PFSK-1 (cell line): ENCODE measurements around the gene QRFP.

Experiments used
- FOXP2 ChIP-seq: optimal IDR thresholded peaks from 2 replicates; pipeline ENCODE3; 2011; ENCODE audit warnings: borderline replicate concordance, control low read depth, inconsistent platforms; ENCODE audit not compliant: insufficient read depth; ENCODE audit errors: extremely low read length, extremely low read depth
- POLR2AphosphoS5 ChIP-seq: IDR thresholded peaks from 2 replicates; pipeline ENCODE4 v1.6.1; 2012; ENCODE audit warnings: low read depth, mild to moderate bottlenecking, control low read depth, low read length, moderate library complexity
- SIN3A ChIP-seq: IDR thresholded peaks from 2 replicates; pipeline ENCODE4 v1.6.1; 2012; ENCODE audit warnings: mild to moderate bottlenecking, low read length, moderate library complexity, borderline replicate concordance; ENCODE audit not compliant: insufficient read depth
- TAF1 ChIP-seq: IDR thresholded peaks from 2 replicates; pipeline ENCODE4 v1.6.1; 2012; ENCODE audit warnings: low read length, control low read depth, borderline replicate concordance; ENCODE audit not compliant: insufficient read depth
- TF ChIP-seq, protein P1 (sequence below), 2 experiments: IDR thresholded peaks; 2 replicates each; pipeline versions ENCODE4 v1.6.1 to v1.8.0; 2011 to 2012; ENCODE audit warnings: low read depth in 2 of 2, low read length in 2 of 2, control low read depth in 1 of 2, inconsistent platforms in 1 of 2, mild to moderate bottlenecking in 1 of 2, moderate library complexity in 1 of 2; ENCODE audit not compliant: insufficient read depth in 1 of 2

QRFP gene

DNA sequence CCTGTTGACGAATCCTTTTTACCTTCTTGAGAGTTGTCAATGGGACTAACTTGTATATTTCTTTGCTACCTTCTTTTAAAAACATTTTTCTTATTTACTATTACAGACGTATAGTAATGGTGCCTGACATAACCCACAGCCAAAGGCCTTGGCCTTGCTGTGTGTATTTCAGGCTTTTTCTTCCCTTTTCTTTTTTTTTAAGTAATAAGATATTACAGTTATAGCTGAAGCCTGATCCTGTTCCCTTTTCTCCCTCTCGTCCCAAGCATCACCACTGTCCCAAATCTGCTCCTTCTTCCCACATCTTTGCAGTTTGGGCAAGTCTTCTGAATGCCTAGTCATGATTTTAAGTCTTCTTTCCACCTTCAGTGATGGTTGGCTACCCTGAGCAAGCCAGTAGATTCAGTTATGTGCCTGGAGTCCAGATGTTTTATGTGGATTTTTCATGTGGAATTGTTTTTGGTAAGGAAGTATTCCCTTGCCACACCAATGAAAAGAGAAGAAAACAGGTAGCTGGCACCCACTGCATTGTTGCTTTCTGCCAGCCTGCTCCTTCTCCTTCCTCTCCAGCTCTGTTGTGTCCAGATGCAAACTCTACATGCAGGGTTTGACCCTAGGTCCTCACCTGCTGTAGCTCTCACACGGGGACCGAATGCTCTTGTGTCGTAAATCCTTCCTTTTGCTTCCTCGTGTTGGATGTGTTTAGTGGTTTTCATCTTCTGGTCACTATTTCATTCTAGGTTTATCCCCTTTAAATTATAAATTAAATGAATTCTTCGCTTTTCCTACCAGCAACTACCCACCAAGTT lies 35.0 kb downstream of the QRFP start:
- TF ChIP-seq SIN3A (no peak), POLR2AphosphoS5 (no peak), TAF1 (no peak), FOXP2 (no peak)
- TF ChIP-seq, protein P1, sequence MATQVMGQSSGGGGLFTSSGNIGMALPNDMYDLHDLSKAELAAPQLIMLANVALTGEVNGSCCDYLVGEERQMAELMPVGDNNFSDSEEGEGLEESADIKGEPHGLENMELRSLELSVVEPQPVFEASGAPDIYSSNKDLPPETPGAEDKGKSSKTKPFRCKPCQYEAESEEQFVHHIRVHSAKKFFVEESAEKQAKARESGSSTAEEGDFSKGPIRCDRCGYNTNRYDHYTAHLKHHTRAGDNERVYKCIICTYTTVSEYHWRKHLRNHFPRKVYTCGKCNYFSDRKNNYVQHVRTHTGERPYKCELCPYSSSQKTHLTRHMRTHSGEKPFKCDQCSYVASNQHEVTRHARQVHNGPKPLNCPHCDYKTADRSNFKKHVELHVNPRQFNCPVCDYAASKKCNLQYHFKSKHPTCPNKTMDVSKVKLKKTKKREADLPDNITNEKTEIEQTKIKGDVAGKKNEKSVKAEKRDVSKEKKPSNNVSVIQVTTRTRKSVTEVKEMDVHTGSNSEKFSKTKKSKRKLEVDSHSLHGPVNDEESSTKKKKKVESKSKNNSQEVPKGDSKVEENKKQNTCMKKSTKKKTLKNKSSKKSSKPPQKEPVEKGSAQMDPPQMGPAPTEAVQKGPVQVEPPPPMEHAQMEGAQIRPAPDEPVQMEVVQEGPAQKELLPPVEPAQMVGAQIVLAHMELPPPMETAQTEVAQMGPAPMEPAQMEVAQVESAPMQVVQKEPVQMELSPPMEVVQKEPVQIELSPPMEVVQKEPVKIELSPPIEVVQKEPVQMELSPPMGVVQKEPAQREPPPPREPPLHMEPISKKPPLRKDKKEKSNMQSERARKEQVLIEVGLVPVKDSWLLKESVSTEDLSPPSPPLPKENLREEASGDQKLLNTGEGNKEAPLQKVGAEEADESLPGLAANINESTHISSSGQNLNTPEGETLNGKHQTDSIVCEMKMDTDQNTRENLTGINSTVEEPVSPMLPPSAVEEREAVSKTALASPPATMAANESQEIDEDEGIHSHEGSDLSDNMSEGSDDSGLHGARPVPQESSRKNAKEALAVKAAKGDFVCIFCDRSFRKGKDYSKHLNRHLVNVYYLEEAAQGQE (IDR thresholded peaks at IDR 0.05; ENCODE audit: insufficient read depth in 1 of 2, low read depth in 2 of 2, low read length in 2 of 2), result no peak

DNA sequence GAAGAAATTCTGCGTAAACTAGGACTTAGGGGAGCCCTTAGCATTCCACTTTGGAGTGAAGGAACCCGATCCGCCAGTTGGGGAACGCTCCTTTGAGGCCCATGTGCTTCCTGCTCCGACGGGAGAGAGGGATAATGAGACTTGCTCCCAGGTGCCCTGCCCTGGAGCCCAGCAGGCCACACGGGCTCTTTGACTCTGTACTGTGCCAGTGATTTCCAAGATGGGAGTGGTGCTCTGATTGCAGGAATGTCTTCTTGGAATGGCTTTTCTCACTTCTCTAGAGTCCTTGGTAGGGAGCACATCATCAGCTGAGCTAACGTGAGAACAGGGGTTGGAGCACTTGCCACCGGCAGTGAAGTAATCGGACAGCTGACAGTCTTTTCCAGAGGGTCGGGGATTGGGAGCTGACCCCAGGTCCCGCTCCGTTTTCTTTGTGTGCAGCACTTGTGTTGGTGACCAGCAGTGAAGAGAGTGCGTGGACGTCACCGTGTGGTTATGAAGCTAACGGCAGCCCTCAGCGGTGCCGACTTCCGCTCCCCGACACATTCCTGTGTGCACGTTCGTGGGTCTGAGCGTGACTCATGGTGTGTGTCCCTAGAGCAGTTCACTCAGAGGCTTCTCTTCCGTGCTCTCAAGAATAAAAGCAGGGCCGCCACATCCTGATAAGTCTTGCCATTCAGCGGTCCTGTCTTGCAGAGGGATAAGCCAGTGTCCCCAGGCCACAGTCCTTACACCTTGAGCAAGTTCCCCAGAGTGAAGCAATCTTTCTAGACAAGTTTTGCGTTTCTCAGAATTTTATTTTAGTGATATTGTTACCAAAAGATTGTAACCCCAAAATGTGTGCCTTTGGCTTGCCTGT lies 35.9 kb downstream of the QRFP start:
- TF ChIP-seq FOXP2 (peak; percentile 87), POLR2AphosphoS5 (no peak)
- TF ChIP-seq, protein P1 (IDR thresholded peaks at IDR 0.05; ENCODE audit: insufficient read depth in 1 of 2, low read depth in 2 of 2, low read length in 2 of 2), result no peak

DNA sequence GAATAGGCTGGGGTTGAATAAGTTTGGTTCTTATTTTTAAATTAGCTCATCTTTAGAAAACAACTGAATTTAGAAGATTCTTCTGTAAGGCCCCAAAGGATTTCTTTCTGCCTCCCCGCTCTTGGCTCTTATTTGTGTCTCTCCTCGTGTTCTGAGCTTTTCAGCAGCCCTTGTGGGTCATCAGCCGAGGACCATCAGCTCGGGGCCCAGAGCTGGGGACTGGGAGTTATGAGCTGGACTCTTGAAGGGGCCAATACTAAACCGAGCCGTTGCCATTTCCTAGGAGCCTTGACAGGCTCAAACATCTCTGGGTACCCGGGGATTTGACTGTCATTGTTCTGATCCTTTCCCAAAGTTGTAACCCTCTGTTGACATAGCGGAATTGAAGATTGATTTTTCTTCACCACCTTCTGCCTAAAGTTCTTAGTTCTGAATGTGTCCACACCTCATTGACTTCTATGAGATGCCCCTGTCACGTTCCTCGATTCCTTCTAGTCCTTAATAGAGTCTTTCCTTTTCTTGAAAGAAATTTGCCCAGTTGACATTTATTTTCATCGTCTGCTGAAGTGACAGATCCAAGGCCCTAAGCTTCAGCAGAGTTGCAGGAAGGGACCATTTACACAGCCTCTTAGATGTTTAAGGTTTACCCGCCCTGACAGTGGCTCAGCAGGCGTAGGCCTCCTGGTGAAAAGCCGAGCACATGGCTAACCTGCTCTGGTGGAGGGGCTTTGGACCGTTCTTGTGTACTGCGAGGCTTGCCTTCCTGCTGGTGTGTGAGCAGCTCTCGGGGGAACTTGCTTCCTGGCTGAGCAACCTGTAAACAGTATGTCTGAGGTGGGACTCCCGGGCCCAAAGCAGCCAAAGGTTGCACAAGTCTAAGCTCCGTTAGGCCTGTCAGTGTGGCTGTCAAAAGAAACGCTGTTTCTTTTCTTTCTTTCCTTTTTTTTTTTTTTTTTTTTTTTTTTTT lies 37.6 kb downstream of the QRFP start:
- TF ChIP-seq, protein P1 (IDR thresholded peaks at IDR 0.05; ENCODE audit: insufficient read depth in 1 of 2, low read depth in 2 of 2, low read length in 2 of 2), result no peak
- TF ChIP-seq FOXP2, result peak; percentile 13

DNA sequence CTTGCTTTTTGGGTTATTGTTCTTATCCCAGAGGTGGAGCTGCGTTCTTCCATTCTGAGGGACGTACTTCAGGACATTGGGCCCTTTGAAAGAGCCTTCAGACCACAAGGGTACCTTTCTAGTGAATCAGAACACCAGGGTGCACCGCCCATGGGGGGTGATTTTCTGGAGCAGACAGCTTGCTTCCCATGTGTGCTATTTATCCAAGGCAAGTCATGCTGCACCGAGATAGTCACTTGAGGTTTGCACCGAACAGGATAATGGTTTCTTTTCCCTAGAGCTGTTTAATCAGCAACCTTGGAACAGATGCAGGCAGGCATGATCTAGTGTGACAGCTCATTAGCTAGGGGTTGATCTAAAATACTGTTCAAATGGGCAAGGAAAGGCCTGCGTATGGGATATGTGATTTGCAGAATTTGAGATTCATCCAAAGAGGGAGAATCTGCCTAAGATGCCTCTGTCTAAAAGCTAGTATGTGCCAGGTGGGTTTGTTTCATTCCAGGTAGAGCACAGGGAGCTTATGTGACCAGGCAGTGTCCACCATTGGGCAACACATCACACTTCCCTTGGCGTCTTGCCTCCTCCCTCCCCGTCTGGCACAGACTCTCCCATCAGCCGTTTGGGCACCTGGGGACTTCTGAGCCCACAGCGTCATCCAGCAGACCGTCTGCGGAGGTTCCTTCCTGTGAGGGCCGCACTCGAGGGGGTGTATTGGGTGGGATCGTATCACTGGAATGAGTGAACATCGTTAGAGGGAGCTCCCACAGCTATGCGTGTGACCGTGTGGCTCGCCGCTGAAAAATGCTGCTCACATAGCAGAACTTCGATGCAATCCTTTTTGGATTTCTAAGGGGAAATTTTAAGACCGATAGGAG lies 38.5 kb downstream of the QRFP start:
- no peak for TF ChIP-seq FOXP2
- TF ChIP-seq TAF1, result no peak
- TF ChIP-seq SIN3A, result no peak
- TF ChIP-seq, protein P1 (IDR thresholded peaks at IDR 0.05; ENCODE audit: insufficient read depth in 1 of 2, low read depth in 2 of 2, low read length in 2 of 2), result no peak
- no peak for TF ChIP-seq POLR2AphosphoS5
